ENCODE measurements around the gene SERPINA12. TPM values are rescaled to one million over a fixed set of nuclear protein-coding genes. Genes with fewer than 3 reads are reported as not detected.
A peak's percentile ranks its signal among the peaks of the same experiment; 100 is the strongest.

SERPINA12 gene
- total and polyA plus RNA-seq, 2 of the 13 experiments (the other 11 are each of a cell fraction or from before 2014, with no cell fraction given) = 0.08 TPM; not detected in 1

DNA sequence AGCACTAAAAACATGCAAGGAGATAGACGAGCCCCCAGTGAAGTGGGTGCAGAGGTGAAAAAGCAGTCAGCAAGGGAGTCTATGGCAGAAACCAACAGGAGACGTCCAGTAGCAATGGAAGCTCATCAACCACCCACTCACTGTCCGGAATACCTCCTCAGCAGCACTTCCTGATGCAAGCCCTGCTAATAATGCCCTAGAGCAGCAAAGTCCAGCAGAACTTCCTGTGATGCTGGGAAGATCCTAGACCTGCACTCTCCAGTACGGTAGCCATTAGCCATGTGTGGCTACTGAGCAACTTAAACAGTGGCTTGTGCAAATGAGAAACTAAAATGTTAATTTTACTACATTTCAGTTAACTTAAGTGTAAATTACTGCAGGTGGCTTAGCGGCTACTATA lies 44.2 kb downstream of the SERPINA12 start (continued):
- TF ChIP-seq, protein P1, sequence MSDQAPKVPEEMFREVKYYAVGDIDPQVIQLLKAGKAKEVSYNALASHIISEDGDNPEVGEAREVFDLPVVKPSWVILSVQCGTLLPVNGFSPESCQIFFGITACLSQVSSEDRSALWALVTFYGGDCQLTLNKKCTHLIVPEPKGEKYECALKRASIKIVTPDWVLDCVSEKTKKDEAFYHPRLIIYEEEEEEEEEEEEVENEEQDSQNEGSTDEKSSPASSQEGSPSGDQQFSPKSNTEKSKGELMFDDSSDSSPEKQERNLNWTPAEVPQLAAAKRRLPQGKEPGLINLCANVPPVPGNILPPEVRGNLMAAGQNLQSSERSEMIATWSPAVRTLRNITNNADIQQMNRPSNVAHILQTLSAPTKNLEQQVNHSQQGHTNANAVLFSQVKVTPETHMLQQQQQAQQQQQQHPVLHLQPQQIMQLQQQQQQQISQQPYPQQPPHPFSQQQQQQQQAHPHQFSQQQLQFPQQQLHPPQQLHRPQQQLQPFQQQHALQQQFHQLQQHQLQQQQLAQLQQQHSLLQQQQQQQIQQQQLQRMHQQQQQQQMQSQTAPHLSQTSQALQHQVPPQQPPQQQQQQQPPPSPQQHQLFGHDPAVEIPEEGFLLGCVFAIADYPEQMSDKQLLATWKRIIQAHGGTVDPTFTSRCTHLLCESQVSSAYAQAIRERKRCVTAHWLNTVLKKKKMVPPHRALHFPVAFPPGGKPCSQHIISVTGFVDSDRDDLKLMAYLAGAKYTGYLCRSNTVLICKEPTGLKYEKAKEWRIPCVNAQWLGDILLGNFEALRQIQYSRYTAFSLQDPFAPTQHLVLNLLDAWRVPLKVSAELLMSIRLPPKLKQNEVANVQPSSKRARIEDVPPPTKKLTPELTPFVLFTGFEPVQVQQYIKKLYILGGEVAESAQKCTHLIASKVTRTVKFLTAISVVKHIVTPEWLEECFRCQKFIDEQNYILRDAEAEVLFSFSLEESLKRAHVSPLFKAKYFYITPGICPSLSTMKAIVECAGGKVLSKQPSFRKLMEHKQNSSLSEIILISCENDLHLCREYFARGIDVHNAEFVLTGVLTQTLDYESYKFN (CRISPR knock-in tag; conservative IDR thresholded peaks at IDR 0.05) = no peak
- no peak for TF ChIP-seq HMG20B (CRISPR knock-in tag; conservative IDR thresholded peaks at IDR 0.05)
- TF ChIP-seq, protein P2, sequence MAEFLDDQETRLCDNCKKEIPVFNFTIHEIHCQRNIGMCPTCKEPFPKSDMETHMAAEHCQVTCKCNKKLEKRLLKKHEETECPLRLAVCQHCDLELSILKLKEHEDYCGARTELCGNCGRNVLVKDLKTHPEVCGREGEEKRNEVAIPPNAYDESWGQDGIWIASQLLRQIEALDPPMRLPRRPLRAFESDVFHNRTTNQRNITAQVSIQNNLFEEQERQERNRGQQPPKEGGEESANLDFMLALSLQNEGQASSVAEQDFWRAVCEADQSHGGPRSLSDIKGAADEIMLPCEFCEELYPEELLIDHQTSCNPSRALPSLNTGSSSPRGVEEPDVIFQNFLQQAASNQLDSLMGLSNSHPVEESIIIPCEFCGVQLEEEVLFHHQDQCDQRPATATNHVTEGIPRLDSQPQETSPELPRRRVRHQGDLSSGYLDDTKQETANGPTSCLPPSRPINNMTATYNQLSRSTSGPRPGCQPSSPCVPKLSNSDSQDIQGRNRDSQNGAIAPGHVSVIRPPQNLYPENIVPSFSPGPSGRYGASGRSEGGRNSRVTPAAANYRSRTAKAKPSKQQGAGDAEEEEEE (CRISPR knock-in tag; IDR thresholded peaks at IDR 0.05; ENCODE audit: borderline replicate concordance) = no peak
- TF ChIP-seq, protein P3, sequence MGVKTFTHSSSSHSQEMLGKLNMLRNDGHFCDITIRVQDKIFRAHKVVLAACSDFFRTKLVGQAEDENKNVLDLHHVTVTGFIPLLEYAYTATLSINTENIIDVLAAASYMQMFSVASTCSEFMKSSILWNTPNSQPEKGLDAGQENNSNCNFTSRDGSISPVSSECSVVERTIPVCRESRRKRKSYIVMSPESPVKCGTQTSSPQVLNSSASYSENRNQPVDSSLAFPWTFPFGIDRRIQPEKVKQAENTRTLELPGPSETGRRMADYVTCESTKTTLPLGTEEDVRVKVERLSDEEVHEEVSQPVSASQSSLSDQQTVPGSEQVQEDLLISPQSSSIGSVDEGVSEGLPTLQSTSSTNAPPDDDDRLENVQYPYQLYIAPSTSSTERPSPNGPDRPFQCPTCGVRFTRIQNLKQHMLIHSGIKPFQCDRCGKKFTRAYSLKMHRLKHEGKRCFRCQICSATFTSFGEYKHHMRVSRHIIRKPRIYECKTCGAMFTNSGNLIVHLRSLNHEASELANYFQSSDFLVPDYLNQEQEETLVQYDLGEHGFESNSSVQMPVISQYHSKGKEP (CRISPR knock-in tag; IDR thresholded peaks at IDR 0.05) = no peak
- TF ChIP-seq, protein P4, sequence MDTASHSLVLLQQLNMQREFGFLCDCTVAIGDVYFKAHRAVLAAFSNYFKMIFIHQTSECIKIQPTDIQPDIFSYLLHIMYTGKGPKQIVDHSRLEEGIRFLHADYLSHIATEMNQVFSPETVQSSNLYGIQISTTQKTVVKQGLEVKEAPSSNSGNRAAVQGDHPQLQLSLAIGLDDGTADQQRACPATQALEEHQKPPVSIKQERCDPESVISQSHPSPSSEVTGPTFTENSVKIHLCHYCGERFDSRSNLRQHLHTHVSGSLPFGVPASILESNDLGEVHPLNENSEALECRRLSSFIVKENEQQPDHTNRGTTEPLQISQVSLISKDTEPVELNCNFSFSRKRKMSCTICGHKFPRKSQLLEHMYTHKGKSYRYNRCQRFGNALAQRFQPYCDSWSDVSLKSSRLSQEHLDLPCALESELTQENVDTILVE (CRISPR knock-in tag; IDR thresholded peaks at IDR 0.05) = no peak
- TF ChIP-seq RAD51 (IDR thresholded peaks at IDR 0.05; ENCODE audit: borderline replicate concordance) = no peak
- no peak for TF ChIP-seq RARG (CRISPR knock-in tag; IDR thresholded peaks at IDR 0.05; ENCODE audit: low read depth)
- no peak for TF ChIP-seq MIER3 (CRISPR knock-in tag; IDR thresholded peaks at IDR 0.05; ENCODE audit: borderline replicate concordance)
- TF ChIP-seq, protein P5, sequence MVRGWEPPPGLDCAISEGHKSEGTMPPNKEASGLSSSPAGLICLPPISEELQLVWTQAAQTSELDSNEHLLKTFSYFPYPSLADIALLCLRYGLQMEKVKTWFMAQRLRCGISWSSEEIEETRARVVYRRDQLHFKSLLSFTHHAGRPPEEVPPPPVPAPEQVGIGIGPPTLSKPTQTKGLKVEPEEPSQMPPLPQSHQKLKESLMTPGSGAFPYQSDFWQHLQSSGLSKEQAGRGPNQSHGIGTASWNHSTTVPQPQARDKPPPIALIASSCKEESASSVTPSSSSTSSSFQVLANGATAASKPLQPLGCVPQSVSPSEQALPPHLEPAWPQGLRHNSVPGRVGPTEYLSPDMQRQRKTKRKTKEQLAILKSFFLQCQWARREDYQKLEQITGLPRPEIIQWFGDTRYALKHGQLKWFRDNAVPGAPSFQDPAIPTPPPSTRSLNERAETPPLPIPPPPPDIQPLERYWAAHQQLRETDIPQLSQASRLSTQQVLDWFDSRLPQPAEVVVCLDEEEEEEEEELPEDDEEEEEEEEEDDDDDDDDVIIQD (CRISPR knock-in tag; IDR thresholded peaks at IDR 0.05; ENCODE audit: low read depth) = 0 out of 2 replicates have a peak, but pooled peaks have one; percentile 17
- no peak for TF ChIP-seq GABPA (IDR thresholded peaks at IDR 0.05; ENCODE audit: low read depth, low read length)
- peak; percentile 61 for TF ChIP-seq GABPA (CRISPR knock-in tag; IDR thresholded peaks at IDR 0.05; ENCODE audit: low read depth)
- no peak for TF ChIP-seq DPF2 (CRISPR knock-in tag; IDR thresholded peaks at IDR 0.05; ENCODE audit: borderline replicate concordance, low read depth)
- TF ChIP-seq ZNF264 (CRISPR knock-in tag; IDR thresholded peaks at IDR 0.05) = 0 out of 2 replicates have a peak, but pooled peaks have one; percentile 9
- no peak for TF ChIP-seq PRMT3 (CRISPR knock-in tag; IDR thresholded peaks at IDR 0.05; ENCODE audit: borderline replicate concordance, low read depth)
- no peak for TF ChIP-seq ZFP36L2 (CRISPR knock-in tag; IDR thresholded peaks at IDR 0.05)
- TF ChIP-seq ZNF674 (CRISPR knock-in tag; IDR thresholded peaks at IDR 0.05; ENCODE audit: low read depth) = no peak
- no peak for TF ChIP-seq ZZZ3 (CRISPR knock-in tag; IDR thresholded peaks at IDR 0.05; ENCODE audit: borderline replicate concordance)
- TF ChIP-seq RBM39 (IDR thresholded peaks at IDR 0.05; ENCODE audit: low read depth, low read length, poor library complexity, severe bottlenecking) = no peak
- no peak for TF ChIP-seq ZSCAN9 (CRISPR knock-in tag; IDR thresholded peaks at IDR 0.05; ENCODE audit: borderline replicate concordance)
- TF ChIP-seq TBX2 (CRISPR knock-in tag; IDR thresholded peaks at IDR 0.05; ENCODE audit: borderline replicate concordance) = no peak
- TF ChIP-seq ZNF44 (CRISPR knock-in tag; IDR thresholded peaks at IDR 0.05) = no peak
- TF ChIP-seq ZMYM4 (CRISPR knock-in tag; IDR thresholded peaks at IDR 0.05) = 0 out of 2 replicates have a peak, but pooled peaks have one; percentile 2

All from HepG2 (cell line).